RWPE1 (cell line): ENCODE results near the gene GREB1L.

Experiments used
- CTCF ChIA-PET: fragments of 350-600 bp; sonication (Branson Sonifier 250); formaldehyde crosslinking; extraction: SDS; loops from one replicate; lab custom pipeline; 2021; lab: Yijun Ruan, JAX
- POLR2A ChIA-PET: fragments of 400-600 bp; formaldehyde crosslinking; extraction: SDS; loops from one replicate; lab custom pipeline; 2020; ENCODE audit warnings: antibody characterized with exemption; ENCODE audit not compliant: low non-redundant PET; lab: Yijun Ruan, JAX
- DNase-seq: peaks from one replicate; pipeline ENCODE4 v3.0.0; 2012; ENCODE audit warnings: low spot score
- H3K27ac ChIP-seq: fragments of 450-650 bp; 2 replicates; pipeline ENCODE4 v1.5.1; 2017
- TF ChIP-seq, protein P1 (sequence below): fragments of 450-650 bp; conservative IDR thresholded peaks from 2 replicates; pipeline ENCODE4 v1.5.1; 2017; ENCODE audit warnings: low read depth, mild to moderate bottlenecking

Gene GREB1L

DNA sequence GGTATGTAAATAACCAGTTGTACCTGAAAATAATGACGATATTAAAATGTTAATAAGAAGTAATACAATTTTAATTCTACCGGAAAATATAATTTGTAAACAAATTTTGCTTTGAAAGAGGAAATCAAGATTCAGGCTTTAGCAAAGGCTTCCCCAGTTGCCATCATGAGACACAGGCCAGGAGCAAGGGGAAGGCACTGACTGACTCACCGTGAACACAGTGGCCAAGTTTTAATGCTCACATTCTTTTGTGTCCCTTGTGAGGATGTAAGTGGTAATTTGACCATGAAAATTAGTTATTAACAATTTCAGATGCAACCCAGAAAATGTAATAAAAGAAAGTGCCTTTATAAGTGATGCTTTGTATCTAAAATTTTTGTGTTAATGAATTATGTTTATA is 164.1 kb downstream of the GREB1L start:
- ChIA-PET POLR2A (no interaction called here), CTCF (no interaction called here)
- no peak for DNase-seq

DNA sequence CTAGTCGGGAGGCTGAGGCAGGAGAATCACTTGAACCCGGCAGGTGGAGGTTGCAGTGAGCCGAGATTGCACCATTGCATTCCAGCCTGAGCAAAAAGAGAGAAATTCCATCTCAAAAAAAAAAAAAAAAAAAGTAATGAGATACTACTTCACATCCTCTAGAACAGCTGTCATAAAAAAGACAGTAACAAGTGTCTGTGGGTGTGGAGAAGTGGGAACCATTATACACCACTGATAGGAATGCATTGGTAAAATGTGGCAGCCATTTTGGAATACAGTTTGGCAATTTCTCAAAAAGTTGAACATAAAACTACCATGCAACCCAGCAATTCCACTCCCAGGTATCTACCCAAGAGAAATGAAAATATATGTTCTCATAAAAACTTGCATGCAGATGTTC is 166.6 kb downstream of the GREB1L start:
- DNase-seq, result no peak
- ChIA-PET POLR2A (no interaction called here), CTCF (interaction anchor here (0.6 kb wide), 1 partner anchor 265 kb away, joined by 5 read pairs; no protein-coding TSS in a partner anchor)
- H3K27ac ChIP-seq, result no peak overlapping the region
- TF ChIP-seq, protein P1, sequence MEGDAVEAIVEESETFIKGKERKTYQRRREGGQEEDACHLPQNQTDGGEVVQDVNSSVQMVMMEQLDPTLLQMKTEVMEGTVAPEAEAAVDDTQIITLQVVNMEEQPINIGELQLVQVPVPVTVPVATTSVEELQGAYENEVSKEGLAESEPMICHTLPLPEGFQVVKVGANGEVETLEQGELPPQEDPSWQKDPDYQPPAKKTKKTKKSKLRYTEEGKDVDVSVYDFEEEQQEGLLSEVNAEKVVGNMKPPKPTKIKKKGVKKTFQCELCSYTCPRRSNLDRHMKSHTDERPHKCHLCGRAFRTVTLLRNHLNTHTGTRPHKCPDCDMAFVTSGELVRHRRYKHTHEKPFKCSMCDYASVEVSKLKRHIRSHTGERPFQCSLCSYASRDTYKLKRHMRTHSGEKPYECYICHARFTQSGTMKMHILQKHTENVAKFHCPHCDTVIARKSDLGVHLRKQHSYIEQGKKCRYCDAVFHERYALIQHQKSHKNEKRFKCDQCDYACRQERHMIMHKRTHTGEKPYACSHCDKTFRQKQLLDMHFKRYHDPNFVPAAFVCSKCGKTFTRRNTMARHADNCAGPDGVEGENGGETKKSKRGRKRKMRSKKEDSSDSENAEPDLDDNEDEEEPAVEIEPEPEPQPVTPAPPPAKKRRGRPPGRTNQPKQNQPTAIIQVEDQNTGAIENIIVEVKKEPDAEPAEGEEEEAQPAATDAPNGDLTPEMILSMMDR, result no peak

More for the DNA sequence above, 164.1 kb downstream of the GREB1L start:
- TF ChIP-seq, protein P1, result no peak
- H3K27ac ChIP-seq, result no peak overlapping the region

DNA sequence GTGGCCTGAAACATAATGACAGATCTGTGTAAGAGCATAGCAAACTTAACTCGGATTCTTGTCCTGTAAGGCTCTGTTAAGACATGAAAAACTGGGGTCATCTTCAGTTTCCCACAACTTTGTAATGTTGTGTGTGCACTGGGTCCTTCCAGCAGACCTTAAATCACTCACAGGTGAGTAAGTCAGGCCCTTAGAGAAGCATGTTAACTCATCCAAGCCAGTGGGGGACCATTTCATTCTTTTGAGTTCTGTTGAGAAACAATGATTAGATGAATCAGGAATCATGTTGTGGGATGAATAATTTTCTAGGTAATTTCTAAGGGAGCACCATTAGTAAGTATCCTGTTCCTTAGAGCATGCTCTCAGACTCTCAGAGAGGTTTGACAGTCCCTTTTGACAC is 191.4 kb downstream of the GREB1L start:
- CTCF ChIA-PET, result no interaction called here
- POLR2A ChIA-PET, result no interaction called here
- peak; percentile 55 for DNase-seq
- no peak overlapping the region for H3K27ac ChIP-seq
- TF ChIP-seq, protein P1, result no peak

DNA sequence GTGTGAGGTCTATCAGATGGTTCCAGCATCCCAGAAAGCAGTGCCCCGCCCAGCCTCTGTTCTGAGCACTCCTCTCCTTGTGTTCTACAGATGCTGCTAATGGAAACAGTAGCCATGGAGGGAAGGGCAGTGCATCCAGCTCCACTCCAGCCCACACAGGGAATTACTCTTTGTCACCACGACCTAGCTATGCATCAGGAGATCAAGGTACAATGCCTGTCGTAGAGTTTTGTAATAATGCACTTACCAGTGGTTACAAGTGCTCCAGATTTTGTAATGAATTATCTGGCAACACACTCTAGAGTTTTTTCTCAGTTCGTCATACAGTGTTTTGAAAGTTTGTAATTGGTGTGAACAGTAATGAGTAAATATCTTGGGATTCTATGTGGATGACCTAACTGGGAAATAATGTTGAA is 197.4 kb downstream of the GREB1L start:
- CTCF ChIA-PET, result interaction anchor here (0.6 to 0.8 kb wide), 2 partner anchors 40 to 272 kb away, joined by 3 to 4 read pairs; no protein-coding TSS in a partner anchor
- POLR2A ChIA-PET, result no interaction called here
- no peak overlapping the region for H3K27ac ChIP-seq
- TF ChIP-seq, protein P1, result no peak
- DNase-seq, result peak; percentile 59

DNA sequence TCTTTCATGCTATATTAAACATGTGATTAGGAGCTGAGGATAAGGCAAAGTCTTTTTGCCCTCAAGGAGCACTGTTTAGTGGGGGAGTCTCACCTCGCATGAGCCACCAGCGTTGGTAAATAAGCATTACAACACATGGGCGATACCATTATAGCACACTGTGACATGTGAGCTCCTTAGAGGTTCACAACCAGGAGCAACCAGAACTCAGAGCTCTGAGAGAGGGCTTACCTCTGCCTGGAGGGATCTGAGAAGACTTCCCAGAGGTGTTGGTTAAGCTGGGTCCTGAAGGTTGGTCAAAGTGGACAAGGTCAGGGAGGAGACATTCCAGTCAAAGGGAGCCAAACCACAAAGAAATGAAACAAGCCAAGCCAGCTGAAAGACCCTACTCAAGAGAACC is 199.6 kb downstream of the GREB1L start:
- TF ChIP-seq, protein P1, result no peak
- CTCF ChIA-PET, result interaction anchor here (2.4 kb wide), 1 partner anchor 247 kb away, joined by 13 read pairs; no protein-coding TSS in a partner anchor
- no peak overlapping the region for H3K27ac ChIP-seq
- no peak for DNase-seq
- POLR2A ChIA-PET, result no interaction called here

DNA sequence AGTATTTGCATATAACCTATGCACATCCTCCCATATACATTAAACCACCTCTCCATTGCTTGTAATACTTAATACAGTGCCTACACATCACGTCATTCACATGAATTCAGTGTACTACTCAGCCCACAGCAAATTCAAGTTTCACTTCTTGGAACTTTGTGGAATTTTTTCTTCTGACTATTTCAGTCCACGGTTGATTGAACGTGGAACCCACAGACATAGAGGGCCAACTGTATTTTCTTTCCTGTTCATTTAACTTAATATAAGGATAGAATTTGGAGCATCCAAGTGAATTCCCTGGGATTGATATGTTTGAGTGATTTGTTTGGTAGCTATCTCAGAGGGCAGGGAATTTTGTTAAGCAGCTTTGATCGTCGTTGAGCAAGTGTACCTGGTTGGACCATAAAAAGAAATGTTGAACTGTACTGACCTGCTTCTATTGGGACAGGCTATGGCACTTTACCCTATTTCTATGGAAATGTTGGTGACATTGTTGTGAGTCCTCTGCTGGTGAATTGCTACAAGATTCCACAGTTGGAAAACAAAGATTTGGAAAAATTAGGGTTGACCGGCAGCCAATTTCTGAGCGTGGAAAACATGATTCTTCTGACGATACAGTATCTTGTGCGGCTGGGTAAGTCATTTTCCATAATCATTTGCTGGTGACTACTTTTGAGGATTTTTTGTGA is 201.9 kb downstream of the GREB1L start:
- TF ChIP-seq, protein P1, result no peak
- DNase-seq, result no peak
- ChIA-PET POLR2A (no interaction called here), CTCF (interaction anchor here (0.8 to 2.6 kb wide), 2 partner anchors 82 to 249 kb away, joined by 6 to 24 read pairs; no protein-coding TSS in a partner anchor)
- no peak overlapping the region for H3K27ac ChIP-seq
